Large intestine (tissue), 12 donors: ENCODE data around the gene PRKAR2A. TPM values are rescaled to one million over a fixed set of nuclear protein-coding genes. Genes with fewer than 3 reads are reported as not detected.

Experiments used
- DNase-seq, 2 donors: peaks; one replicate each; pipeline versions ENCODE4 v3.0.0 to v3.0.0-alpha.2; 2013
- H3K27ac ChIP-seq: one replicate; pipeline ENCODE4 v1.5.1; 2013; ENCODE audit warnings: low read length
- H3K27me3 ChIP-seq: 2 replicates; pipeline ENCODE4 v1.6.1; 2013; ENCODE audit warnings: low read length; ENCODE audit not compliant: control insufficient read depth, insufficient read depth
- H3K36me3 ChIP-seq: 2 replicates; pipeline ENCODE4 v1.6.1; 2013; ENCODE audit warnings: low read length; ENCODE audit not compliant: control insufficient read depth, insufficient read depth
- H3K4me1 ChIP-seq: one replicate; pipeline ENCODE4 v1.6.1; 2013; ENCODE audit warnings: low read length; ENCODE audit not compliant: control insufficient read depth, insufficient read depth
- H3K4me3 ChIP-seq: one replicate; pipeline ENCODE4 v1.5.1; 2013; ENCODE audit warnings: low read length
- H3K9me3 ChIP-seq: one replicate; pipeline ENCODE4 v1.6.1; 2013; ENCODE audit warnings: mild to moderate bottlenecking, low read depth, low read length, moderate library complexity; ENCODE audit not compliant: control insufficient read depth
- WGBS: methylation state at CpG from one replicate; pipeline ENCODE4 v1.1.5; 2013; ENCODE audit warnings: low lambda C conversion rate; ENCODE audit not compliant: insufficient coverage; 5-methylcytosine and 5-hydroxymethylcytosine counted together
- long read RNA-seq, 11 donors: transcript quantifications; one replicate each; lab custom pipeline, GENCODE V29; 2026
- polyA plus RNA-seq: library from polyadenylated mRNA; unstranded; fragments of 120-200 nt; gene quantifications from one replicate; pipeline ENCODE4 v1.2.1, GENCODE V29; 2013

The PRKAR2A gene
- 28.6 TPM for polyA plus RNA-seq
- long read RNA-seq, donor 1, full-length matches to known transcripts, result 3 of 3 reads
- long read RNA-seq, donor 1, partial matches to known transcripts, result 0 of 3 reads
- long read RNA-seq, donor 1, other reads (novel, unspliced or antisense), result 0 of 3 reads
- long read RNA-seq, donor 2, full-length matches to known transcripts, result 6 of 6 reads
- long read RNA-seq, donor 2, partial matches to known transcripts, result 0 of 6 reads
- long read RNA-seq, donor 2, other reads (novel, unspliced or antisense), result 0 of 6 reads
- long read RNA-seq, donor 3, result 0 reads
- long read RNA-seq, donor 4, full-length matches to known transcripts, result 1 of 1 reads
- long read RNA-seq, donor 4, partial matches to known transcripts, result 0 of 1 reads
- long read RNA-seq, donor 4, other reads (novel, unspliced or antisense), result 0 of 1 reads
- long read RNA-seq, donor 5, full-length matches to known transcripts, result 5 of 75 reads
- long read RNA-seq, donor 5, partial matches to known transcripts, result 39 of 75 reads
- long read RNA-seq, donor 5, other reads (novel, unspliced or antisense), result 31 of 75 reads
- long read RNA-seq, donor 6, full-length matches to known transcripts, result 3 of 3 reads
- long read RNA-seq, donor 6, partial matches to known transcripts, result 0 of 3 reads
- long read RNA-seq, donor 6, other reads (novel, unspliced or antisense), result 0 of 3 reads
- long read RNA-seq, donor 7, full-length matches to known transcripts, result 2 of 2 reads
- long read RNA-seq, donor 7, partial matches to known transcripts, result 0 of 2 reads
- long read RNA-seq, donor 7, other reads (novel, unspliced or antisense), result 0 of 2 reads
- long read RNA-seq, donor 8, full-length matches to known transcripts, result 4 of 4 reads
- long read RNA-seq, donor 8, partial matches to known transcripts, result 0 of 4 reads
- long read RNA-seq, donor 8, other reads (novel, unspliced or antisense), result 0 of 4 reads
- long read RNA-seq, donor 9, full-length matches to known transcripts, result 2 of 2 reads
- long read RNA-seq, donor 9, partial matches to known transcripts, result 0 of 2 reads
- long read RNA-seq, donor 9, other reads (novel, unspliced or antisense), result 0 of 2 reads
- long read RNA-seq, donor 10, full-length matches to known transcripts, result 3 of 3 reads
- long read RNA-seq, donor 10, partial matches to known transcripts, result 0 of 3 reads
- long read RNA-seq, donor 10, other reads (novel, unspliced or antisense), result 0 of 3 reads
- long read RNA-seq, donor 11, full-length matches to known transcripts, result 8 of 8 reads
- long read RNA-seq, donor 11, partial matches to known transcripts, result 0 of 8 reads
- long read RNA-seq, donor 11, other reads (novel, unspliced or antisense), result 0 of 8 reads

DNA sequence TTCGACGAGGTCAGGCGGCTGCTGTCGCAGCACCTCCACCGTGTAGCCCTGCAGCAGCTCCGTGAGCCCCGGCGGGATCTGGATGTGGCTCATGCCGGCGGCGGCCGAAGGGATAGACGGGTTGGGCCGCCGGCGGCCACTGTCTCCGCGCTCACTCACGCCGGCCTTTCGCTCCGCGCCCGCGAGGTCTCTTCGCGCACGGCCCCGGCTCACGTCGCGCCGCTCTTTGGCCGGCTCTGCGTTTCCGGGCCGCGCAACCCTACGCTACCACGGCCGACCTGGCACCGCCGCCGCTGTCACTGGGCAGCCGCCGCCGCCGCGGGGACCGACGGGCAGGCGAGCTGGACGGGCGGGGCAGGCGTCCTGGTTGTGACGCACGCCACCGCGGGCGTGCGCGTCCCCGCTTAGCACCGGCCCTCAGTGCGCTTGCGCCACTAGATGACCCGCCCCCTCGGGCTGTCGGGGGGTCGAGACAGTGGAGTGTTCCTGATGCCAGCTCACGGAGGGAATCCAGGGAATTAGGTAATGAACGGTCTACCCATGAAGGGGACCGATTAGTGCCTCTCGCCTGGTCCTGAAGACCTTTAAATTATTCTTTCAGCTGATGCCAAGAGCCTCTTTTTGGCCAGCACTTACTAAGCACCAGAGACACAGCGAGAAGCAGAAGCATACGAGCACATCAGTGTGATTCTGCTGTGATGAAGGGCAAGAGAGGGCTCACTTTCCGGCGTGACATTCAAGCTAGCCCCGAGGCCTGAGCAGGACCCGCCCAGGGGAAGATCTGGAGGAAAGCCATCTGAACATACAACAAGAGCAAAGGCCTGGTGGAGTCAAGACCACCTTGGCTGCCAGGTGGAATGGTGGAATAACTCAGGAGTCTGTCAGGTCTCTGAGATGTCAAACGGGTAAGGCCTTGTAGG is at the start of gene PRKAR2A:
Gene PRKAR2A (minus strand): TSS at position 371 of the 920 bp plus-strand sequence. CDS start 278 bp downstream, at position 93.
- Histone ChIP-seq H3K36me3 (no peaks in the 10 kb centered on the region), H3K4me3 (peak within 1 kb of the TSS; percentile 68), H3K27me3 (no peaks in the 10 kb centered on the region), H3K27ac (peak within 1 kb of the TSS; percentile 83), H3K4me1 (peaks cover 4% of the 10 kb centered on the region), H3K9me3 (no peaks in the 10 kb centered on the region)
- peak; percentile 89 to 91 for DNase-seq
- WGBS, result 40% methylated on average over 1 of the region's 81 CpGs

- H3K36me3 ChIP-seq, result no peaks in the 10 kb centered on the region
- WGBS, result 50% methylated on average over 1 of the region's 2 CpGs
- peaks cover 14% of the 10 kb centered on the region for H3K4me1 ChIP-seq
- H3K9me3 ChIP-seq, result peaks cover 3% of the 10 kb centered on the region
- no peak overlapping the region for H3K4me3 ChIP-seq
- DNase-seq, result peak; percentile 31 to 64
- H3K27me3 ChIP-seq, result no peaks in the 10 kb centered on the region
- peak overlapping the region; percentile 85 for H3K27ac ChIP-seq
These were observed 49.3 kb upstream of the PRKAR2A start for GRCh38 chr3:48896936-48897335.

DNA sequence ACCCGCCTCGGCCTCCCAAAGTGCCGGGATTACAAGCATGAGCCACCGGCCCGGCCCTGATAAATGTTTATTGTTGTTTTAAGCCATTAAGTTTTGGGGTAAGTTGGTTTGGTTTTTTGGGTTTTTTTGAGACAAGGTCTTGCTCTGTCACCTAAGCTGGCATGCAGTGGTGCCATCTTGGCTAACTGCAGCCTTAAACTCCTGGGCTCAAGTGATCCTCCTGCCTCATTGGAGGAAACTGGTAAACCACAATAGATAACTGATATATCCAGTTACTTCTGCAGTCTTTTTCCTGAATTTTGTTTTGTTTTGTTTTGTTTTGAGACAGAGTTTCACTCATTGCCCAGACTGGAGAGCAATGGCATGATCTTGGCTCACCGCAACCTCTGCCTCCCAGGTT is 46.8 kb upstream of the PRKAR2A start:
- WGBS, result no CpG with 5 or more reads among the region's 6 CpGs
- Histone ChIP-seq H3K9me3 (peaks cover 3% of the 10 kb centered on the region), H3K27me3 (no peaks in the 10 kb centered on the region), H3K27ac (no peak overlapping the region), H3K4me3 (no peak overlapping the region), H3K36me3 (peaks cover 6% of the 10 kb centered on the region), H3K4me1 (peaks cover 14% of the 10 kb centered on the region)
- DNase-seq, result no peak

GRCh38 chr3:48891606-48892005 is 43.9 kb upstream of the PRKAR2A start:
- Histone ChIP-seq H3K4me1 (peaks cover 5% of the 10 kb centered on the region), H3K27me3 (no peaks in the 10 kb centered on the region), H3K27ac (no peak overlapping the region), H3K4me3 (no peak overlapping the region), H3K36me3 (peaks cover 6% of the 10 kb centered on the region), H3K9me3 (no peaks in the 10 kb centered on the region)
- DNase-seq, result no peak
- WGBS, result no CpG with 5 or more reads among the region's 8 CpGs

DNA sequence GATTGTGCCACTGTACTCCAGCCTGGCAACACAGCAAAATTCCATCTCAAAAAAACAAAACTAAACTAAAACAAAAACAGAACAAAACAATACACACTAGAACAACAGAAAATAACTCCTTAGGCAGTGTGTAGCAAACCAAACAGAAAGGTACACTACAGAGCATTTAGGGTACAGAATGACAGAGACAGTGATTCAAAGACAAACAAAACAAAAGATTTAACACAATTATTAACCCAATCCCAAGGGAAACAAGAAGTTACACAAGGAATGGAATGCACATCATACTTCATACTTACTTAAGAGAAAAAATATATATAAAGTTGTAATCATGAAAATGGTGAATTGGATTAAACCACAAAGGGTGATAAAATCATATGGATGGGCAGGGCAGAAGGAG is 38.1 kb upstream of the PRKAR2A start:
- H3K4me3 ChIP-seq, result no peak overlapping the region
- no peaks in the 10 kb centered on the region for H3K9me3 ChIP-seq
- peaks cover 23% of the 10 kb centered on the region for H3K36me3 ChIP-seq
- no peak overlapping the region for H3K27ac ChIP-seq
- DNase-seq, result no peak
- peaks cover 5% of the 10 kb centered on the region for H3K4me1 ChIP-seq
- no peaks in the 10 kb centered on the region for H3K27me3 ChIP-seq

GRCh38 chr3:48881652-48882114 is 34.0 kb upstream of the PRKAR2A start:
- no peaks in the 10 kb centered on the region for H3K27me3 ChIP-seq
- peaks cover 37% of the 10 kb centered on the region for H3K36me3 ChIP-seq
- H3K4me1 ChIP-seq, result no peaks in the 10 kb centered on the region
- no peaks in the 10 kb centered on the region for H3K9me3 ChIP-seq
- no CpG with 5 or more reads among the region's 5 CpGs for WGBS
- no peak overlapping the region for H3K27ac ChIP-seq
- DNase-seq, result no peak
- H3K4me3 ChIP-seq, result no peak overlapping the region

DNA sequence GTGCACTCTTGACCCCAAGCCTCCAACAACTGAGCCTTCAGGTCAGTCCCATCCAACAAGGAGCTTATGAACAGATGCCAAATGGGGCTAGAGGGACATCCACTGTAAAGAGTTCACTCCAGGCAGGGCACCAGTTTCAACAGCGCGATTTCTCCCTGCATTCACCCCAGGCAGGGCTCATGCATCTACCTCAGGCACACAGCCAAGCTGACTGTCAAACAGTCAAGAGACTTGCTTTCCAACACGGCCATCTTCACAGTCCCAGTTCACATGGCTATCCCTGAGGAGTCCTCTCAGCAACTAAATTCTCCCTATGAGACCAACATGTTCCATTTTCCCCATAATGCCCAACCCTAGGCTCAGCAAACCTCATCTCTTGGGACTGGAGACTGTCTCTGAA is 33.3 kb upstream of the PRKAR2A start:
- no CpG with 5 or more reads among the region's 3 CpGs for WGBS
- no peaks in the 10 kb centered on the region for H3K9me3 ChIP-seq

DNA sequence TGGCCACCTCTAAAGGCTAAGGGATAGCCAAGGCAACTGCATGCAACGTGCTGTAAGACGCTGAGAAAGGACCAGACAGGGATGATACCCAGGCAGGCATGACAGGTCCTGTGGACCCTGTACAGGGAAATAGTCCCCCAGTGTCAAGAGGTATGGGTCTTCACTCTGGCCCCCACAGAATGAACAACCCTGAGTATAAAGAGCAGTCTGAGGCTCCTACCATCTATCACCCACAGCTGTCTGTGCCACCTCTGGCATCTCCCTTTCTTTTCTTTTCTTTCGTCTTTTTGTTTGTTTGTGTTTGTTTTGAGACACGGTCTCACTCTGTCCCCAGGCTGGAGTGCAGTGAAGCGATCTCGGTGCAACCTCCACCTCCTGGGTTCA is 32.3 kb upstream of the PRKAR2A start:
- Histone ChIP-seq H3K27ac (no peak overlapping the region), H3K4me1 (no peaks in the 10 kb centered on the region), H3K36me3 (peaks cover 34% of the 10 kb centered on the region), H3K27me3 (no peaks in the 10 kb centered on the region), H3K9me3 (no peaks in the 10 kb centered on the region), H3K4me3 (no peak overlapping the region)
- DNase-seq, result no peak
- WGBS, result no CpG with 5 or more reads among the region's 6 CpGs

More for the DNA sequence above, 33.3 kb upstream of the PRKAR2A start:
- Histone ChIP-seq H3K4me3 (no peak overlapping the region), H3K27me3 (no peaks in the 10 kb centered on the region), H3K36me3 (peaks cover 37% of the 10 kb centered on the region), H3K4me1 (no peaks in the 10 kb centered on the region), H3K27ac (no peak overlapping the region)
- no peak for DNase-seq

DNA sequence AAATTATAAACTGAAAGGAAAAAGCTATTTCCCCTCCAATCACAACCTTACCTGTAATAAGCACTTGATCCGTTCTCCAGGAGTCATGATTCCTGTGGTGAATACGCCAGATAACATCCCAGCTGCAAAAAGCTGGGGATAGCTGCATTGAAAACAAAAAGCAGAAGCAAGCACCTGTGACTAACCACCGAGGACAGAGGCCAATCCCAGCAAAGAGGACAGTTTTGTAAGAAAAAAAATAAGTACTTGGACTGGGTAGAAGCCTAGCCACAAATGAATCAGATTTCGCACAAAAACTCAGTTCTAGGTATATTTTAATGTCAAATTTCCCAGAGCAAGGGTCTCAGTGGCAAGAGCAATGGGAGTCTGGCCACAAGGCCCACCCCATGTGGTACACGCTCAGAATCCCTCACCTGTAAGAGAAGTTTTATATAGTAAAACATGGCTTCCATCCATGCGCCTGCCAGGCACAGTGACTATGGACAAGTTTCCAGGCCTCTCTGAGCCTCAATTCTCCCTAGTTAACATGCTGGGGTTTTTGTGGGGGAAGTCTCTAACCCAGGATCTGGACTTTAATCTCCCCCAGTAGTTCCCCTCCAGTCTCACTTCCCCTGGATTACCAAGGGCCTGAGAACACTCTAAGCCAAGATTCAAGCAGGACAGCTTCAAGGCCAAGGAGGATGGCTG is 31.8 kb upstream of the PRKAR2A start:
- Histone ChIP-seq H3K27ac (no peak overlapping the region), H3K36me3 (peaks cover 34% of the 10 kb centered on the region), H3K4me3 (no peak overlapping the region), H3K27me3 (no peaks in the 10 kb centered on the region), H3K4me1 (no peaks in the 10 kb centered on the region), H3K9me3 (no peaks in the 10 kb centered on the region)
- DNase-seq, result no peak
- WGBS, result no CpG with 5 or more reads among the region's 6 CpGs
